HG02981 (cell line): ENCODE measurements around the gene VPS16.
"Not testable (repeated sequence)": the region's sequence is repeated elsewhere in the genome, so short reads cannot be mapped to it uniquely, and the experiment has no call there.

ENCODE experiments used
- ATAC-seq: cut with Tn5 transposase; IDR thresholded peaks from one replicate; pipeline ENCODE4 v1.9.1; 2021; ENCODE audit warnings: mild to moderate bottlenecking, moderate library complexity; ENCODE audit not compliant: unreplicated experiment

The VPS16 gene

DNA sequence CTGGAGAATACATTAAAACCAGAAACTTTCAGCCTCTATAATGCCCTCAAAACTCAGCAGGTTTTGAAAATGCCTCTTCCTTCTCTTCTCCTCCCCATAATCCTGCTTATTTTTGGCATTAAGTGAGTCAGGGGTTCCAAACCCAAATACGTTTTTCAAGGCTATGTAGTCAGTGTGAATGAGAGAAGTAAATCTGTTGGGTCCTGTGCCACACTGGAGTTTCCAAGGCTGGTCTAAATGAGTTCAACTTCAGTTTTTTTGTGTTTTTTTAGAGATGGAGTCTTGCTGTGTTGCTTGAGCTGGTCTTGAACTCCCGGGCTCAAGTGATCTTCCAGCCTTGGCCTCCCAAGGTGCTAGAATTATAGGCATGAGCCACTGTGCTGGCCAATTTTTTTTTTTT is 53.7 kb downstream of the VPS16 start:
- no peak for ATAC-seq

DNA sequence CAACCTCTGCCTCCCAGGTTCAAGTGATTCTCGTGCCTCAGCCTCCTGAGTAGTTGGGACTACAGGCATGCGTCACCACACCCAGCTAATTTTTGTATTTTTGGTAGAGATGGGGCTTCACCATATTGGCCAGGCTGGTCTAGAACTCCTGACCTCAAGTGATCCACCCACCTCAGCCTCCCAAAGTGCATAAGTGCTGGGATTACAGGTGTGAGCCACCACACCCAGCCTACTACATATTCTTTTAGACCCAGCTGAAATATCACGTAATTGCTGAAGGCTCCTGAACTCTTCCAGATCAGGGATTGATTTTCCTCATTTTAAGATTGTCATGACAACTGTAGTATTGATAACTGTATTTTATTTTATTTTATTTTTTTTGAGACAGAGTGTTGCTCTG is 54.6 kb downstream of the VPS16 start:
- not testable (repeated sequence) for ATAC-seq

DNA sequence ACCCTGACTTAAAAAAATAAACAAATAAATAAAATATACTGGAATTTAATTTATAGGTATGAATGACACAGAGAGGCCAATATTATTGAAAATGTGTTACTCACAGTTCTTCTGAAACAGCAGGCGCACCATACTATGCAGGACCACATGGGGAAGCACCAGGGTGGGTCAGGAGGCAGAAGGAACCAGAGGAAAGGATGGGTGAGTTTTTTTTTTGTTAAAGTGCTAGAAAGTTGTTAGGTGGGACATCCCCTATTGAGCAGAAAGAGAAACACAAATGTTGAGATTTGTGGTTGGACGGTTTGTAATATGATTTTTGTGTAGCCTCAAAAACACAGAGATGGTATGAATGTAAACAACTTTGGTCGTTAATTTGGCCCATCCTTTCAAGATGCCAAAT is 58.7 kb downstream of the VPS16 start:
- no peak for ATAC-seq

DNA sequence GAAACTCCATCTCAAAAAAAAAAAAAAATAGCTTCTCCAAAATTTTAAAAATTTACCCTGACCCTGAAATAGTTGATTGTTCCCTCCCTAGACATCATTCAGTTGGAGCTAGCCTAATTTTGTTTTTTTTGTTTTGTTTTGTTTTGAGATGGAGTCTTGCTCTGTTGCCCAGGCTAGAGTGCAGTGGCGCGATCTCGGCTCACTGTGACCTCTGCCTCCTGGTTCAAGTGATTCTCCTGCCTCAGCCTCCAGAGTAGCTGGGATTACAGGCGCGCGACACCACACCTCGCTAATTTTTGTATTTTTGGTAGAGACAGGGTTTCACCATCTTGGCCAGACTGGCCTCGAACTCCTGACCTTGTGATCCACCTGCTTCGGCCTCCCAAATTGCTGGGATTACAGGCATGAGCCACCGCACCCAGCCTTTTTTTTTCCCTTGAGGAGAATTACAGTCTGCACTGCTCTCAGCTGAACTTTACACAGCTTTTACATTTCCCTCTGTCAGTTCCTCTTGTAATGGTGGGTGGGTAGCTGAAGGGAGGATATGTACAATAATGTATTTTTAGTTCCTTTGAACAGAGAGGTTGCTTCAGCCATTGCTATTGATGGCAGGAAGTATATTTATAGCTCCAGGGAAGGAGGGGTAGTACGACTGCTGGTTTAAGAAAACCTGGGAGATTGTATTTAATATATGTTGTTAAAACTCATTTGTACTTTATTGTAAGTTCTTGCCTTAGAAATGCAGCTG is 60.5 kb downstream of the VPS16 start:
- no peak for ATAC-seq

DNA sequence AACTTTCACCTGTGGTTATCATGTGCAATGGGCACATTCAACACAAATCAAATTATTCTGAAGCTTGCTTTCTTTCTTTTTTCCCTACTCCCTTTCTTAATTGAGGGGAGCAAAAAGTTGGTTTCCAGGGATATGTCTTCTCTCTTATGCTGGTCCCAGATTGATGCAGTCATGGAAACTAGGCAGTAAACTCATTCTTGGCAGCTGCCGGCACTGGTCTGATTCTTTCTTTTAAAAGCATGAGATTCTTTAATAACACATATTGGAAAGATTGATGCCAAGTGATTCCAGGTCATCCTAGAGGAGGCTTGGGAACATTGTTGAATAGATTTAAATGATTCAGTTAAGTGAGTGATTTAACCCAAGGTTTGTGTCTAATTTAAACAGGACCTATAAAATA is 61.7 kb downstream of the VPS16 start:
- no peak for ATAC-seq

DNA sequence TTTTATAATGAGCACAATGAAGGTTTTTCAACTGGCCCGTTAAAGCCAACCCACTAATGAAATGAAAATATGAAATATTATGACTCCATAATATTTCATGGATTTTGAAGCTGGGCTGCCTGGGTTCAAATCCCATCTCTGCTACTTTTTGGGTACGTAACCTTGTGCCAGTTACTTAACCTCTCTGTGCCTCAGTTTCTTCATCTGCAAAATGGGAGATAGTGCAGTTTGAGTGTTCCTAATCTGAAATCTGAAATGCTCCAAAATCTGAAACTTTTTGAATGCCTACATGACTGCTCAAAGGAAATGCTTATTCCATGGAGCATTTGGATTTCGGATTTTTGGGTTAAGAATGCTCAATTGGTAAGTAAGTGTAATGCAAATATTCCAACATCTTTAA is 62.3 kb downstream of the VPS16 start:
- no peak for ATAC-seq

DNA sequence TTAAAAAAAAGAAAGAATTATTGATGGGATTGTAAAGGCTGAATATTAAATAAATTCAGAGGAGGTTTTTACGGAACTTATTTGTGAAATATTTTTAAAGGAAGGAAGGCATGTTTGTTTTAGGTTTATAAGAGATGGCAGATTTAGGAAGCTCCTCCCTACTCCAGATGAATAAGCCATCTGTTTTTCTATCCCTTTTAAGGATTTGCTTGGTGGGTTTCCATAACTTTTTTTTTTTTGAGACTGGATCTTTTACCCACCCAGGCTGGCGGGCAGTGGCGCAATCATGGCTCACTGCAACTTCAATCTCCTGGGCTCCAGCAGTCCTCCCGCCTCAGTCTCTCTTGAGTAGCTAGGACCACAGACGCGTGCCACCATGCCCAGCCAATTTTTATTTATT is 63.1 kb downstream of the VPS16 start:
- ATAC-seq: no peak

DNA sequence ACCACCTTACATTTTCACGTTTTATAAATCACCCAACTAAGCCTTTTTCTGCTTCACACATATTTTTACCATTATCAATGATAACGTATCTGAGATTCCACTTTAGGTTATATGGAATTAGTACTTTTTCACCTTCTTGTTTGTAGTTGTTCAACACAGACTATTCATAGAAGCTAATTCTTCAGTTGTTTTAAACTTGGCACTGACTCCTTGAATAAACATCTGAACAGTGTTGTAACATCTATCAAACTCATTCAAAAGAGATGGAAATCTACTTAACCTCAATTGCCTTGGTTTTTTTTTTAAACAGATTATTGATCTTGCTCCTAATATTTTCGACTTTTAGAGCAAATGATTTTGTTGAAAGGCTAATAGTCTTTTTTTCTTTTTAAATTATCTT is 67.0 kb downstream of the VPS16 start:
- no peak for ATAC-seq

DNA sequence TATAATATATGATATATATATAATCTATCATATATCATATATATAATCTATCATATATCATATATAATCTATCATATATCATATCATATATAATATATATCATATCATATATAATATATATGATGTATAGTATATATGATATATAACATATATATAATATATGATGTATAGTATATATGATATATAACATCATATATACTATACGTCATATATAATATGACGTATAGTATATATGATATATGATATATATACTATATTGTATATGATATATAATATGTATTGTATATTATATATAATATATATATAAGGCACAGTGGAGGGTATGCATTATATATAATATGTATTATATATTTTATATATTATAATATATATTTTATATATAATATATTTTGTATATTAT is 69.4 kb downstream of the VPS16 start:
- ATAC-seq: no peak

DNA sequence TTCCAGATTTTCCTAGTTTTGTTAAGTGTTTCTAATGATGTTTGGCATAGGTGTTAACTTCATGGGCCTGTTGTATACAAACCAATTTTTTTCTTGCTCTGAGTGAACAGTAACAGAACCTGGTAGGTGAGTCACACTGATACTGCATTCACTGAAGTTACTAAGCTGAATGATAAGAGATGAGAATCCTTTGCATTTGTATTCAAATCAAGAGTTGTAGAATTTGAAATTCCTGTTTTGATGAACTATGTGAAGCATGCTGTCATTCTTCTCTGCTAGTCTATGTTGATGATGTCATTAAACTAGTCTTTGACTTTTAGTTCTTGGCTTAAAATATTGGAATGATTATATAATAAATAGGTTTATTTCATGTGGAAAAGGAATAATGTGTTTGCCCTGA is 70.7 kb downstream of the VPS16 start:
- no peak for ATAC-seq

DNA sequence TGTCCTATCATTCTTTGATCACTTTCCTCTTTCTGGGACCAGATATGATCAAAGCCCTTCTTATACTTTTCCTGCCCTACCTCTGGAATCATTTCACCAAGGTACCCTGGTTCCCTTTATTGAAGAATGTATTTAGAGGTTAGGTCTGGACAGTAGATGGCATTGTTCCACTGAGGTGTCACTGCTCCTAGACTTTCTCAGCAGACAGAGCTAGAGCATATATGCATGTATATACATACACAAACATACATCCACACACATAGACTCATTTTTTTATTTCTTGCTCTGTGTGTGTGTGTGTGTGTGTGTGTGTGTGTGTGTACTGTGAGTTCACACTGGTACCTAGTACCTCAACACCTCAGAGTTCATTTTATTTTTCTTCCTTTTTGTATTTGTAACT is 73.6 kb downstream of the VPS16 start:
- ATAC-seq: no peak
